Measurements from ENCODE around the gene TTC23. TPM values are rescaled to one million over a fixed set of nuclear protein-coding genes. Genes with fewer than 3 reads are reported as not detected.

The TTC23 gene
- total RNA-seq, 1 experiment from 2014 or later: 17.8 TPM

DNA sequence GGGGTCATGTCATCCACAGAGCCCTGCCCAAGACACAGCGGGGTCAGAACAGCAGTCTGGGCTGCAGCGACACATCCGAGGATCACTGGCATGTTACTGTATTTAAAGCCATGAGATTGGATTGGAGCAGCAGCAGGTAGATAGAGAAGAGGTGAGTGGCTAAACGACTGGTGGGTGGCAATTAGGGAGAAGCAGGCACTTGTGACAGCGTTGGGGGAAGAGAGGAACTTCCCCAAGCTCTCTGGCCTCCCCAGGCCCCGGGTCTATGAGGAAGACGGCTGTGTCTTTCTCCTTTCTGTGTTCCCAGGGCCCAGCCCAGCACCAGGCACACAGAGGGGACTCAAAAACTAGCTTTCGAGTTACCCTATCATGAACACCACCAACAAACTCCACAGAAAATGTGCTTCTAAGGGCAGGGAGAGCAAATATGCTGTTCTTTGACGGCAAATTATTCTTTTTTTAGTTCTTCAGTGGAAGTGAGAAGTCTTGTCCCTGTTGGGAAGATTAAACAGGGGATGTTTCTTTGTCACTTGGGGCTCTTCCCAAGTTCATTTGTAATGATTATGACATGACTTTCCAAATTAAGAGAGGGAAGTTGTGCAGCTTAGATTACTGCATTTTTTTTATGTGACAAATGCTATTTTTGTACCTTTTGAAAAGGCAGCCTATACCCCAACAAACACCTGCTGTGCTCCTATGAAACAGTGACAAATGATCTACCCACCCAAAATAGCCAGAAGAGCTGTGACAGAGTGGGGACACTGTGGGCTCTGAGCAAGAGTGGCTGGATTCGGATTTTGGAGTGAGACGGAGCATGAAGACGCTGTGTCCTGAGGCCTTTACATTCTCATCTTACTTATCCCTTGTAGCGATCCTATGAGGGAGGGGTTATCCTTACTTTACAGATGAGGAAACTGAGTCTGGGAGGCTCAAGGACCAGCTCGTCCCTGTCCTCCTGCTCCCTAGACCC is 151.7 kb downstream of the TTC23 start:
- Mint-ChIP-seq H3K4me3 (no peak overlapping the region), H3K4me1 (peaks cover 5% of the 10 kb centered on the region), H3K27ac (no peak overlapping the region), H3K36me3 (no peaks in the 10 kb centered on the region), H3K9me3 (no peaks in the 10 kb centered on the region), H3K27me3 (ENCODE audit: low read depth) (peaks cover 43% of the 10 kb centered on the region)
- ATAC-seq: no peak
- ChIA-PET POLR2A (no interaction called here), CTCF (no interaction called here)
- TF ChIP-seq ELF4 (CRISPR knock-in tag; IDR thresholded peaks at IDR 0.05; ENCODE audit: low read depth) (no peak), MXD4 (CRISPR knock-in tag; IDR thresholded peaks at IDR 0.05; ENCODE audit: borderline replicate concordance) (no peak), SMAD3 (CRISPR knock-in tag; IDR thresholded peaks at IDR 0.05; ENCODE audit: borderline replicate concordance) (no peak), NFYB (CRISPR knock-in tag; conservative IDR thresholded peaks at IDR 0.05; ENCODE audit: low read depth) (no peak), TEAD1 (CRISPR knock-in tag; IDR thresholded peaks at IDR 0.05) (no peak), ZNF671 (CRISPR knock-in tag; IDR thresholded peaks at IDR 0.05) (no peak), ETV6 (CRISPR knock-in tag; IDR thresholded peaks at IDR 0.05) (no peak), CREM (CRISPR knock-in tag; IDR thresholded peaks at IDR 0.05) (no peak), ZNF232 (CRISPR knock-in tag; IDR thresholded peaks at IDR 0.05) (no peak), FOXJ3 (CRISPR knock-in tag; IDR thresholded peaks at IDR 0.05; ENCODE audit: borderline replicate concordance) (no peak), TP53 (CRISPR knock-in tag; IDR thresholded peaks at IDR 0.05) (no peak)
- TF ChIP-seq, protein P1, sequence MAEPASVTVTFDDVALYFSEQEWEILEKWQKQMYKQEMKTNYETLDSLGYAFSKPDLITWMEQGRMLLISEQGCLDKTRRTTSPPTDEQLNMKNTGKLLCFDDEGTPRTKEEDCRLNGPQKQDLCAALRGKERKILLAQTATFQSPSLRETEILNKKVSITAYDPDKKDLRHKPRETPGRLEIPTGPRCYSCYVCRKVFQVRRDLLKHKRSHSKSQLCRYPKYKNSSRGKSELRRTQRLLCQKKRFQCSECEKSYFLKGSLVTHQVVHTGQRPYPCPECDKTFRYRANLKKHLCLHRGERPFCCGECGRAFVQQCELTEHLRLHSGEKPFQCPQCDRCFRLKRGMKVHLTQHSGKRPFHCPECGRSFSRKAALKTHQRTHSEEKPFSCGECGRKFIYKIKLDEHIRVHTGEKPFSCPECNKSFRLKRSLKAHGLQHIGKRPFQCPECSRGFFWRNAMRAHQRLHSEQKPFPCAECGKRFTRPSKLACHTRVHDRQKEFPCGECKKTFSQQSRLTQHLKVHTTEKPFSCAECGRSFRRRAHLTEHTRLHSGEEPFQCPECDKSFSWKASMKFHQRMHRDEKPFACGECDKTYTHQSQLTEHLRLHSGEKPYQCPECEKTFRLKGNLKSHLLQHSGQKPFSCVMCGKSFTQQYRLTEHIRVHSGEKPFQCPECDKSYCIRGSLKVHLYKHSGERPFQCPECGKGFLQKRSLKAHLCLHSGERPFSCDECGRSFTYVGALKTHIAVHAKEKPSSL (CRISPR knock-in tag; conservative IDR thresholded peaks at IDR 0.05): no peak
- TF ChIP-seq, protein P2, sequence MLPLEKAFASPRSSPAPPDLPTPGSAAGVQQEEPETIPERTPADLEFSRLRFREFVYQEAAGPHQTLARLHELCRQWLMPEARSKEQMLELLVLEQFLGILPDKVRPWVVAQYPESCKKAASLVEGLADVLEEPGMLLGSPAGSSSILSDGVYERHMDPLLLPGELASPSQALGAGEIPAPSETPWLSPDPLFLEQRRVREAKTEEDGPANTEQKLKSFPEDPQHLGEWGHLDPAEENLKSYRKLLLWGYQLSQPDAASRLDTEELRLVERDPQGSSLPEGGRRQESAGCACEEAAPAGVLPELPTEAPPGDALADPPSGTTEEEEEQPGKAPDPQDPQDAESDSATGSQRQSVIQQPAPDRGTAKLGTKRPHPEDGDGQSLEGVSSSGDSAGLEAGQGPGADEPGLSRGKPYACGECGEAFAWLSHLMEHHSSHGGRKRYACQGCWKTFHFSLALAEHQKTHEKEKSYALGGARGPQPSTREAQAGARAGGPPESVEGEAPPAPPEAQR (CRISPR knock-in tag; IDR thresholded peaks at IDR 0.05): no peak
- TF ChIP-seq, protein P3, sequence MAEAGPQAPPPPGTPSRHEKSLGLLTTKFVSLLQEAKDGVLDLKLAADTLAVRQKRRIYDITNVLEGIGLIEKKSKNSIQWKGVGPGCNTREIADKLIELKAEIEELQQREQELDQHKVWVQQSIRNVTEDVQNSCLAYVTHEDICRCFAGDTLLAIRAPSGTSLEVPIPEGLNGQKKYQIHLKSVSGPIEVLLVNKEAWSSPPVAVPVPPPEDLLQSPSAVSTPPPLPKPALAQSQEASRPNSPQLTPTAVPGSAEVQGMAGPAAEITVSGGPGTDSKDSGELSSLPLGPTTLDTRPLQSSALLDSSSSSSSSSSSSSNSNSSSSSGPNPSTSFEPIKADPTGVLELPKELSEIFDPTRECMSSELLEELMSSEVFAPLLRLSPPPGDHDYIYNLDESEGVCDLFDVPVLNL (CRISPR knock-in tag; IDR thresholded peaks at IDR 0.05; ENCODE audit: borderline replicate concordance, low read depth): no peak
- TF ChIP-seq, protein P4, sequence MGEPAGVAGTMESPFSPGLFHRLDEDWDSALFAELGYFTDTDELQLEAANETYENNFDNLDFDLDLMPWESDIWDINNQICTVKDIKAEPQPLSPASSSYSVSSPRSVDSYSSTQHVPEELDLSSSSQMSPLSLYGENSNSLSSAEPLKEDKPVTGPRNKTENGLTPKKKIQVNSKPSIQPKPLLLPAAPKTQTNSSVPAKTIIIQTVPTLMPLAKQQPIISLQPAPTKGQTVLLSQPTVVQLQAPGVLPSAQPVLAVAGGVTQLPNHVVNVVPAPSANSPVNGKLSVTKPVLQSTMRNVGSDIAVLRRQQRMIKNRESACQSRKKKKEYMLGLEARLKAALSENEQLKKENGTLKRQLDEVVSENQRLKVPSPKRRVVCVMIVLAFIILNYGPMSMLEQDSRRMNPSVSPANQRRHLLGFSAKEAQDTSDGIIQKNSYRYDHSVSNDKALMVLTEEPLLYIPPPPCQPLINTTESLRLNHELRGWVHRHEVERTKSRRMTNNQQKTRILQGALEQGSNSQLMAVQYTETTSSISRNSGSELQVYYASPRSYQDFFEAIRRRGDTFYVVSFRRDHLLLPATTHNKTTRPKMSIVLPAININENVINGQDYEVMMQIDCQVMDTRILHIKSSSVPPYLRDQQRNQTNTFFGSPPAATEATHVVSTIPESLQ (CRISPR knock-in tag; IDR thresholded peaks at IDR 0.05): no peak
- TF ChIP-seq, protein P5, sequence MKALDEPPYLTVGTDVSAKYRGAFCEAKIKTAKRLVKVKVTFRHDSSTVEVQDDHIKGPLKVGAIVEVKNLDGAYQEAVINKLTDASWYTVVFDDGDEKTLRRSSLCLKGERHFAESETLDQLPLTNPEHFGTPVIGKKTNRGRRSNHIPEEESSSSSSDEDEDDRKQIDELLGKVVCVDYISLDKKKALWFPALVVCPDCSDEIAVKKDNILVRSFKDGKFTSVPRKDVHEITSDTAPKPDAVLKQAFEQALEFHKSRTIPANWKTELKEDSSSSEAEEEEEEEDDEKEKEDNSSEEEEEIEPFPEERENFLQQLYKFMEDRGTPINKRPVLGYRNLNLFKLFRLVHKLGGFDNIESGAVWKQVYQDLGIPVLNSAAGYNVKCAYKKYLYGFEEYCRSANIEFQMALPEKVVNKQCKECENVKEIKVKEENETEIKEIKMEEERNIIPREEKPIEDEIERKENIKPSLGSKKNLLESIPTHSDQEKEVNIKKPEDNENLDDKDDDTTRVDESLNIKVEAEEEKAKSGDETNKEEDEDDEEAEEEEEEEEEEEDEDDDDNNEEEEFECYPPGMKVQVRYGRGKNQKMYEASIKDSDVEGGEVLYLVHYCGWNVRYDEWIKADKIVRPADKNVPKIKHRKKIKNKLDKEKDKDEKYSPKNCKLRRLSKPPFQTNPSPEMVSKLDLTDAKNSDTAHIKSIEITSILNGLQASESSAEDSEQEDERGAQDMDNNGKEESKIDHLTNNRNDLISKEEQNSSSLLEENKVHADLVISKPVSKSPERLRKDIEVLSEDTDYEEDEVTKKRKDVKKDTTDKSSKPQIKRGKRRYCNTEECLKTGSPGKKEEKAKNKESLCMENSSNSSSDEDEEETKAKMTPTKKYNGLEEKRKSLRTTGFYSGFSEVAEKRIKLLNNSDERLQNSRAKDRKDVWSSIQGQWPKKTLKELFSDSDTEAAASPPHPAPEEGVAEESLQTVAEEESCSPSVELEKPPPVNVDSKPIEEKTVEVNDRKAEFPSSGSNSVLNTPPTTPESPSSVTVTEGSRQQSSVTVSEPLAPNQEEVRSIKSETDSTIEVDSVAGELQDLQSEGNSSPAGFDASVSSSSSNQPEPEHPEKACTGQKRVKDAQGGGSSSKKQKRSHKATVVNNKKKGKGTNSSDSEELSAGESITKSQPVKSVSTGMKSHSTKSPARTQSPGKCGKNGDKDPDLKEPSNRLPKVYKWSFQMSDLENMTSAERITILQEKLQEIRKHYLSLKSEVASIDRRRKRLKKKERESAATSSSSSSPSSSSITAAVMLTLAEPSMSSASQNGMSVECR (CRISPR knock-in tag; IDR thresholded peaks at IDR 0.05; ENCODE audit: borderline replicate concordance): no peak
- TF ChIP-seq, protein P6, sequence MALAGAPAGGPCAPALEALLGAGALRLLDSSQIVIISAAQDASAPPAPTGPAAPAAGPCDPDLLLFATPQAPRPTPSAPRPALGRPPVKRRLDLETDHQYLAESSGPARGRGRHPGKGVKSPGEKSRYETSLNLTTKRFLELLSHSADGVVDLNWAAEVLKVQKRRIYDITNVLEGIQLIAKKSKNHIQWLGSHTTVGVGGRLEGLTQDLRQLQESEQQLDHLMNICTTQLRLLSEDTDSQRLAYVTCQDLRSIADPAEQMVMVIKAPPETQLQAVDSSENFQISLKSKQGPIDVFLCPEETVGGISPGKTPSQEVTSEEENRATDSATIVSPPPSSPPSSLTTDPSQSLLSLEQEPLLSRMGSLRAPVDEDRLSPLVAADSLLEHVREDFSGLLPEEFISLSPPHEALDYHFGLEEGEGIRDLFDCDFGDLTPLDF (CRISPR knock-in tag; IDR thresholded peaks at IDR 0.05): no peak
- TF ChIP-seq, protein P7, sequence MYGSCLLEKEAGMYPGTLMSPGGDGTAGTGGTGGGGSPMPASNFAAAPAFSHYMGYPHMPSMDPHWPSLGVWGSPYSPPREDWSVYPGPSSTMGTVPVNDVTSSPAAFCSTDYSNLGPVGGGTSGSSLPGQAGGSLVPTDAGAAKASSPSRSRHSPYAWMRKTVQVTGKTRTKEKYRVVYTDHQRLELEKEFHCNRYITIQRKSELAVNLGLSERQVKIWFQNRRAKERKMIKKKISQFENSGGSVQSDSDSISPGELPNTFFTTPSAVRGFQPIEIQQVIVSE (CRISPR knock-in tag; IDR thresholded peaks at IDR 0.05; ENCODE audit: borderline replicate concordance): no peak
- no peak for DNase-seq (ENCODE audit: low spot score)

Data from WTC11 (cell line).